ENCODE results near the gene TRAK1.
"Not testable (repeated sequence)": the region's sequence is repeated elsewhere in the genome, so short reads cannot be mapped to it uniquely, and the experiment has no call there.

TRAK1 gene

GRCh38 chr3:42090973-42091731 lies at the start of gene TRAK1:
TRAK1 (plus strand) TSS chr3:42091357; CDS start chr3:42091470, 113 bp downstream.
- TF ChIP-seq CTCF (conservative IDR thresholded peaks at IDR 0.05): no peak

GRCh38 chr3:42042747-42043098 lies 48.4 kb upstream of the TRAK1 start:
- TF ChIP-seq CTCF (conservative IDR thresholded peaks at IDR 0.05): no peak
- no peak overlapping the region; the same call in 1 of the 2 replicates for H3K27ac ChIP-seq

More at GRCh38 chr3:42090973-42091731, at the start of gene TRAK1:
- no peak within 1 kb of the TSS for H3K27ac ChIP-seq

GRCh38 chr3:42043099-42043813 lies 47.9 kb upstream of the TRAK1 start:
- TF ChIP-seq CTCF (conservative IDR thresholded peaks at IDR 0.05): no peak
- H3K27ac ChIP-seq: no peak overlapping the region; the same call in 1 of the 2 replicates

GRCh38 chr3:42045708-42046243 lies 45.4 kb upstream of the TRAK1 start:
- no peak for TF ChIP-seq CTCF (conservative IDR thresholded peaks at IDR 0.05)
- H3K27ac ChIP-seq: no peak overlapping the region

GRCh38 chr3:42048526-42048925 lies 42.6 kb upstream of the TRAK1 start:
- H3K27ac ChIP-seq: not testable (repeated sequence)

GRCh38 chr3:42050126-42050525 lies 41.0 kb upstream of the TRAK1 start:
- TF ChIP-seq CTCF (conservative IDR thresholded peaks at IDR 0.05): no peak
- H3K27ac ChIP-seq: no peak overlapping the region

GRCh38 chr3:42051384-42052131 lies 39.6 kb upstream of the TRAK1 start:
- TF ChIP-seq CTCF (conservative IDR thresholded peaks at IDR 0.05): no peak
- no peak overlapping the region for H3K27ac ChIP-seq

Measured in VCaP (cell line).